GM23248 (cell line): Measurements from ENCODE around the gene PIEZO1.

Source experiments
- EZH2 ChIP-seq: fragments of 200-600 bp; sonication (generic); IDR thresholded peaks from 2 replicates; pipeline ENCODE4 v1.6.1; 2018; ENCODE audit warnings: antibody characterized with exemption, mild to moderate bottlenecking; ENCODE audit not compliant: insufficient read depth, poor library complexity, severe bottlenecking
- EZH2phosphoT487 ChIP-seq: fragments of 200-600 bp; sonication (generic); IDR thresholded peaks from 2 replicates; pipeline ENCODE4 v1.6.1; 2018; ENCODE audit warnings: antibody characterized with exemption, moderate library complexity, mild to moderate bottlenecking, low read depth; ENCODE audit not compliant: insufficient read depth

DNA sequence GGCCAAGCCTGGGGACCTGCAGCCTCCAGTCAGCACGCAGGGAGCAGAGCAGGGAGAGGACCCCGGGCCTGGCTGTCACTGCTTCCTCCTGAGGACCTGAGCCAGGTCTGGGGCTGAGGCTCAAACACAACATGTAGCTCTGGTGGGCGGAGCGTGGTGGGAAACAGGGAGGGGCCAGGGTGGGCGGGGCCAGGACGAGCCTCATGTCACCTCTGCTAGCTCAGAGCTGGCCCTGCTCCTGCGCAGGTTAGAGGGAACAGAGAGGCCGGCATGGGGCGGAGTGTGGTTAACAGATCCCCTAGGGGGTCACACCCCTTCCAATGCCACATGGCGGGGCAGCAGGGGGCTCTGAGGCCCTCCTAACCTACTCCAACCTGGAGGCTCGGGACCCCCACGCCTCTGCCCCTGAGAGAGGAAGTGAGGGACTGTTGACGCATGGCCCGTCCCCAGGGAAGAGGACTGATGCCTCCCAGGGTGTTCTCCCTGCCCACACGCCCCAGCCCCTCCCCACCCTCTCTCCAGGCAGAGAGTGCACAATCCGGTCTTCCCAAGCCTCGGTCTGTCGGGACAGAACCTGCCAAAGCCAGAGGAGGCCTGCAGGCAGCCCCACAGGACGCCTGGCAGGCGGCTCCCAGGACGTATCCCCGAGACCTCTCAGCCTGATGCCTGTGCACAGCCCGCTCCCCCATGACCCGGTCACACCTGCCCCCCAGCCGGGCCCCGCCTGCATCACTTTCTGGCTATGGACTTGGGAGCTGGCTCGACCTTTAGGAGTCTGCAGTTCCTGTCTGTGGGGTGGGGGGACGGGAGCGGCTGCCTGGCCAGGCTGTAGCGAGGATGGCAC is 15.2 kb downstream of the PIEZO1 start:
- TF ChIP-seq EZH2 (no peak), EZH2phosphoT487 (no peak)
